ENCODE measurements around the gene SLC2A1.
A peak's percentile ranks its signal among the peaks of the same experiment; 100 is the strongest.

The SLC2A1 gene

GRCh38 chr1:42960566-42961311 lies 2.1 kb upstream of the SLC2A1 start:
- H3K4me1 ChIP-seq (ENCODE audit: control insufficient read depth in 5 of 5, insufficient read depth in 5 of 5, low read length in 5 of 5), result peaks cover 0 to 31% (median 17%) of the 10 kb centered on the region in 5 donors
- H3K36me3 ChIP-seq (ENCODE audit: control insufficient read depth in 5 of 5, insufficient read depth in 5 of 5, low read length in 5 of 5), result no peaks in the 10 kb centered on the region
- no peak overlapping the region for H3K27ac ChIP-seq (ENCODE audit: low read depth, low read length)
- H3K9ac ChIP-seq (ENCODE audit: low read length in 5 of 5), result no peak overlapping the region
- H3K9me3 ChIP-seq (ENCODE audit: control insufficient read depth in 5 of 5, low read length in 5 of 5), result no peaks in the 10 kb centered on the region
- no peak overlapping the region for H3K4me3 ChIP-seq (ENCODE audit: low read depth in 1 of 5, low read length in 5 of 5)
- H3K27me3 ChIP-seq (ENCODE audit: control insufficient read depth in 5 of 5, insufficient read depth in 4 of 5, low read length in 5 of 5), result peaks cover 0 to 5% (median 4%) of the 10 kb centered on the region in 5 donors

GRCh38 chr1:42960122-42960390 lies 1.4 kb upstream of the SLC2A1 start:
- Histone ChIP-seq H3K9me3 (ENCODE audit: control insufficient read depth in 5 of 5, low read length in 5 of 5) (no peaks in the 10 kb centered on the region), H3K9ac (ENCODE audit: low read length in 5 of 5) (no peak overlapping the region), H3K27me3 (ENCODE audit: control insufficient read depth in 5 of 5, insufficient read depth in 4 of 5, low read length in 5 of 5) (peaks cover 0 to 5% (median 4%) of the 10 kb centered on the region in 5 donors), H3K27ac (ENCODE audit: low read depth, low read length) (no peak overlapping the region), H3K4me1 (ENCODE audit: control insufficient read depth in 5 of 5, insufficient read depth in 5 of 5, low read length in 5 of 5) (peaks cover 0 to 31% (median 17%) of the 10 kb centered on the region in 5 donors), H3K36me3 (ENCODE audit: control insufficient read depth in 5 of 5, insufficient read depth in 5 of 5, low read length in 5 of 5) (no peaks in the 10 kb centered on the region), H3K4me3 (ENCODE audit: low read depth in 1 of 5, low read length in 5 of 5) (peak overlapping the region in 1 of 5 donors; percentile 78)

GRCh38 chr1:42957880-42958487 lies 684 bp downstream of the SLC2A1 start:
- Histone ChIP-seq H3K9ac (ENCODE audit: low read length in 5 of 5) (peak overlapping the region in 3 of 5 donors; percentile 42 to 61 (median 56)), H3K27me3 (ENCODE audit: control insufficient read depth in 5 of 5, insufficient read depth in 4 of 5, low read length in 5 of 5) (peaks cover 0 to 5% (median 2%) of the 10 kb centered on the region in 5 donors), H3K4me3 (ENCODE audit: low read depth in 1 of 5, low read length in 5 of 5) (peak overlapping the region; percentile 38 to 80 (median 71)), H3K27ac (ENCODE audit: low read depth, low read length) (no peak overlapping the region), H3K9me3 (ENCODE audit: control insufficient read depth in 5 of 5, low read length in 5 of 5) (no peaks in the 10 kb centered on the region), H3K4me1 (ENCODE audit: control insufficient read depth in 5 of 5, insufficient read depth in 5 of 5, low read length in 5 of 5) (peaks cover 0 to 31% (median 17%) of the 10 kb centered on the region in 5 donors), H3K36me3 (ENCODE audit: control insufficient read depth in 5 of 5, insufficient read depth in 5 of 5, low read length in 5 of 5) (no peaks in the 10 kb centered on the region)

GRCh38 chr1:42957229-42957879 lies 1.3 kb downstream of the SLC2A1 start:
- H3K27me3 ChIP-seq (ENCODE audit: control insufficient read depth in 5 of 5, insufficient read depth in 4 of 5, low read length in 5 of 5), result peaks cover 0 to 4% (median 2%) of the 10 kb centered on the region in 5 donors
- no peaks in the 10 kb centered on the region for H3K9me3 ChIP-seq (ENCODE audit: control insufficient read depth in 5 of 5, low read length in 5 of 5)
- peak overlapping the region in 3 of 5 donors; percentile 42 to 61 (median 56) for H3K9ac ChIP-seq (ENCODE audit: low read length in 5 of 5)
- peak overlapping the region; percentile 38 to 80 (median 71) for H3K4me3 ChIP-seq (ENCODE audit: low read depth in 1 of 5, low read length in 5 of 5)
- no peaks in the 10 kb centered on the region for H3K36me3 ChIP-seq (ENCODE audit: control insufficient read depth in 5 of 5, insufficient read depth in 5 of 5, low read length in 5 of 5)
- H3K27ac ChIP-seq (ENCODE audit: low read depth, low read length), result no peak overlapping the region
- peaks cover 0 to 31% (median 17%) of the 10 kb centered on the region in 5 donors for H3K4me1 ChIP-seq (ENCODE audit: control insufficient read depth in 5 of 5, insufficient read depth in 5 of 5, low read length in 5 of 5)

GRCh38 chr1:42956739-42957138 lies 1.9 kb downstream of the SLC2A1 start:
- Histone ChIP-seq H3K4me1 (ENCODE audit: control insufficient read depth in 5 of 5, insufficient read depth in 5 of 5, low read length in 5 of 5) (peaks cover 0 to 31% (median 17%) of the 10 kb centered on the region in 5 donors), H3K9me3 (ENCODE audit: control insufficient read depth in 5 of 5, low read length in 5 of 5) (no peaks in the 10 kb centered on the region), H3K27me3 (ENCODE audit: control insufficient read depth in 5 of 5, insufficient read depth in 4 of 5, low read length in 5 of 5) (peaks cover 0 to 4% (median 0%) of the 10 kb centered on the region in 5 donors), H3K36me3 (ENCODE audit: control insufficient read depth in 5 of 5, insufficient read depth in 5 of 5, low read length in 5 of 5) (no peaks in the 10 kb centered on the region), H3K27ac (ENCODE audit: low read depth, low read length) (no peak overlapping the region), H3K9ac (ENCODE audit: low read length in 5 of 5) (no peak overlapping the region), H3K4me3 (ENCODE audit: low read depth in 1 of 5, low read length in 5 of 5) (no peak overlapping the region)

GRCh38 chr1:42955311-42956063 lies 3.2 kb downstream of the SLC2A1 start:
- Histone ChIP-seq H3K9ac (ENCODE audit: low read length in 5 of 5) (no peak overlapping the region), H3K27me3 (ENCODE audit: control insufficient read depth in 5 of 5, insufficient read depth in 4 of 5, low read length in 5 of 5) (peaks cover 0 to 2% (median 0%) of the 10 kb centered on the region in 5 donors), H3K27ac (ENCODE audit: low read depth, low read length) (no peak overlapping the region), H3K9me3 (ENCODE audit: control insufficient read depth in 5 of 5, low read length in 5 of 5) (no peaks in the 10 kb centered on the region), H3K36me3 (ENCODE audit: control insufficient read depth in 5 of 5, insufficient read depth in 5 of 5, low read length in 5 of 5) (no peaks in the 10 kb centered on the region), H3K4me1 (ENCODE audit: control insufficient read depth in 5 of 5, insufficient read depth in 5 of 5, low read length in 5 of 5) (peaks cover 0 to 31% (median 17%) of the 10 kb centered on the region in 5 donors), H3K4me3 (ENCODE audit: low read depth in 1 of 5, low read length in 5 of 5) (no peak overlapping the region)

GRCh38 chr1:42953182-42954180 lies 5.2 kb downstream of the SLC2A1 start:
- Histone ChIP-seq H3K27ac (ENCODE audit: low read depth, low read length) (no peak overlapping the region), H3K4me1 (ENCODE audit: control insufficient read depth in 5 of 5, insufficient read depth in 5 of 5, low read length in 5 of 5) (peaks cover 0 to 15% (median 6%) of the 10 kb centered on the region in 5 donors)

GRCh38 chr1:42952303-42953001 lies 6.2 kb downstream of the SLC2A1 start:
- Histone ChIP-seq H3K9me3 (ENCODE audit: control insufficient read depth in 5 of 5, low read length in 5 of 5) (no peaks in the 10 kb centered on the region), H3K36me3 (ENCODE audit: control insufficient read depth in 5 of 5, insufficient read depth in 5 of 5, low read length in 5 of 5) (no peaks in the 10 kb centered on the region), H3K4me1 (ENCODE audit: control insufficient read depth in 5 of 5, insufficient read depth in 5 of 5, low read length in 5 of 5) (peaks cover 0 to 11% (median 4%) of the 10 kb centered on the region in 5 donors), H3K27ac (ENCODE audit: low read depth, low read length) (no peak overlapping the region), H3K27me3 (ENCODE audit: control insufficient read depth in 5 of 5, insufficient read depth in 4 of 5, low read length in 5 of 5) (no peaks in the 10 kb centered on the region), H3K4me3 (ENCODE audit: low read depth in 1 of 5, low read length in 5 of 5) (no peak overlapping the region), H3K9ac (ENCODE audit: low read length in 5 of 5) (no peak overlapping the region)

More at GRCh38 chr1:42953182-42954180, 5.2 kb downstream of the SLC2A1 start:
- no peak overlapping the region for H3K4me3 ChIP-seq (ENCODE audit: low read depth in 1 of 5, low read length in 5 of 5)
- H3K9ac ChIP-seq (ENCODE audit: low read length in 5 of 5), result no peak overlapping the region
- no peaks in the 10 kb centered on the region for H3K36me3 ChIP-seq (ENCODE audit: control insufficient read depth in 5 of 5, insufficient read depth in 5 of 5, low read length in 5 of 5)
- no peaks in the 10 kb centered on the region for H3K27me3 ChIP-seq (ENCODE audit: control insufficient read depth in 5 of 5, insufficient read depth in 4 of 5, low read length in 5 of 5)
- no peaks in the 10 kb centered on the region for H3K9me3 ChIP-seq (ENCODE audit: control insufficient read depth in 5 of 5, low read length in 5 of 5)
